HCT116 (cell line): ENCODE data around the gene ATRIP. TPM values are rescaled to one million over a fixed set of nuclear protein-coding genes. Genes with fewer than 3 reads are reported as not detected.

ENCODE experiments used
- ATAC-seq: fragments of 200-7000 bp; cut with Tn5 transposase; 2 replicates; pipeline ENCODE4 v1.9.1; 2020; ENCODE audit warnings: mild to moderate bottlenecking, moderate library complexity
- BruUV-seq: library from RNA; stranded (reverse); fragments of 400-500 nt; replicated peaks from 2 replicates; lab custom pipeline; 2021; lab: Mats Ljungman, UMichigan
- CTCF ChIA-PET: fragments of 300-600 bp; sonication (Branson Sonifier 250); formaldehyde crosslinking; loops from one replicate; lab custom pipeline; 2021; ENCODE audit warnings: antibody characterized with exemption; lab: Charles Lee
- POLR2A ChIA-PET: fragments of 300-600, 350-600 bp; sonication (Branson Sonifier 250); formaldehyde crosslinking; loops from one replicate; lab custom pipeline; 2021; ENCODE audit warnings: antibody characterized with exemption; lab: Charles Lee
- RAD21 ChIA-PET, 2 experiments: fragments of 300-600 bp; sonication (Branson Sonifier 250); formaldehyde crosslinking; loops; one replicate each; lab custom pipeline; 2023; ENCODE audit warnings: low total read pairs in 2 of 2; ENCODE audit not compliant: uncharacterized antibody in 2 of 2, unreplicated experiment in 2 of 2, low non-redundant PET in 1 of 2; lab: Charles Lee
- DNase-seq: peaks from one replicate; pipeline ENCODE4 v3.0.0-alpha.2; 2010; ENCODE audit warnings: low read depth, low spot score
- H2AFZ ChIP-seq: fragments of 200-600 bp; shearing (Covaris generic), sonication (generic); 2 replicates; pipeline ENCODE4 v1.6.1; 2017; ENCODE audit warnings: low read depth, mixed run types, mixed read lengths, antibody characterized with exemption, low read length; ENCODE audit not compliant: poor library complexity, severe bottlenecking
- H3K27ac ChIP-seq: 2 replicates; pipeline ENCODE4 v1.5.1; 2012; ENCODE audit warnings: low read depth, low read length
- H3K27me3 ChIP-seq: fragments of 200-600 bp; sonication (generic); 2 replicates; pipeline ENCODE4 v1.6.1; 2016; ENCODE audit warnings: mixed run types, low read length, mixed read lengths; ENCODE audit not compliant: insufficient read depth
- H3K36me3 ChIP-seq, 2 experiments: fragments of 200-500 bp in 1 of 2; fragments of 200-600 bp in 1 of 2; sonication (Bioruptor generic) in 1 of 2; sonication (generic) in 1 of 2; 2 replicates each; pipeline versions ENCODE4 v1.5.1 to v1.6.1; 2014 to 2016; ENCODE audit warnings: low read length in 2 of 2, inconsistent platforms in 1 of 2, mixed read lengths in 1 of 2, mixed run types in 1 of 2; ENCODE audit not compliant: insufficient read depth in 2 of 2, control insufficient read depth in 1 of 2
- H3K4me1 ChIP-seq, 2 experiments: fragments of 200-600 bp in 1 of 2; sonication (generic) in 1 of 2; 2 replicates each; pipeline versions ENCODE4 v1.5.1 to v1.6.1; 2012 to 2017; ENCODE audit warnings: low read length in 2 of 2, inconsistent platforms in 1 of 2, mild to moderate bottlenecking in 1 of 2, mixed read lengths in 1 of 2, mixed run types in 1 of 2, moderate library complexity in 1 of 2; ENCODE audit not compliant: insufficient read depth in 2 of 2, control insufficient read depth in 1 of 2
- H3K4me2 ChIP-seq: fragments of 200-600 bp; sonication (generic); 2 replicates; pipeline ENCODE4 v1.6.1; 2017; ENCODE audit warnings: mixed run types, low read length, mixed read lengths
- H3K4me3 ChIP-seq, 2 experiments: fragments of 200-600 bp in 1 of 2; sonication (generic) in 1 of 2; replicated peaks in 1 of 2; 2 replicates each; pipeline ENCODE4 v1.5.1; 2011 to 2016; ENCODE audit warnings: low read length in 2 of 2, control low read depth in 1 of 2, low read depth in 1 of 2, mild to moderate bottlenecking in 1 of 2, mixed read lengths in 1 of 2, mixed run types in 1 of 2
- H3K79me2 ChIP-seq: fragments of 200-600 bp; sonication (generic); 2 replicates; pipeline ENCODE4 v1.6.1; 2017; ENCODE audit warnings: mild to moderate bottlenecking, mixed run types, low read length, moderate library complexity, mixed read lengths; ENCODE audit not compliant: insufficient read depth
- H3K9ac ChIP-seq: fragments of 200-600 bp; sonication (generic); 2 replicates; pipeline ENCODE4 v1.6.1; 2016; ENCODE audit warnings: low read length, mixed read lengths
- H3K9me2 ChIP-seq: fragments of 200-600 bp; sonication (generic), shearing (Covaris generic); 2 replicates; pipeline ENCODE4 v1.6.1; 2017; ENCODE audit warnings: mixed run types, mild to moderate bottlenecking, moderate library complexity; ENCODE audit not compliant: insufficient read depth
- H3K9me3 ChIP-seq, 2 experiments: fragments of 200-500 bp in 1 of 2; fragments of 200-600 bp in 1 of 2; sonication (Bioruptor generic) in 1 of 2; sonication (generic) in 1 of 2; 2 replicates each; pipeline ENCODE4 v1.6.1; 2014 to 2017; ENCODE audit warnings: low read length in 2 of 2, mixed read lengths in 2 of 2, inconsistent platforms in 1 of 2, low read depth in 1 of 2, mild to moderate bottlenecking in 1 of 2, mixed run types in 1 of 2, moderate library complexity in 1 of 2; ENCODE audit not compliant: control insufficient read depth in 1 of 2, insufficient read depth in 1 of 2
- H4K20me1 ChIP-seq: fragments of 200-600 bp; sonication (generic), shearing (Covaris generic); 2 replicates; pipeline ENCODE4 v1.6.1; 2017; ENCODE audit warnings: mixed run types, mild to moderate bottlenecking, moderate library complexity; ENCODE audit not compliant: insufficient read depth
- ATF3 ChIP-seq: IDR thresholded peaks from 2 replicates; pipeline ENCODE4 v1.6.1; 2012
- CBX3 ChIP-seq: IDR thresholded peaks from 2 replicates; pipeline ENCODE4 v1.6.1; 2012; ENCODE audit warnings: low read depth
- ELF1 ChIP-seq: IDR thresholded peaks from 2 replicates; pipeline ENCODE4 v1.6.1; 2012; ENCODE audit warnings: low read depth, borderline replicate concordance
- SP1 ChIP-seq: IDR thresholded peaks from 2 replicates; pipeline ENCODE4 v1.6.1; 2012; ENCODE audit warnings: low read depth
- SRF ChIP-seq: IDR thresholded peaks from 2 replicates; pipeline ENCODE4 v1.6.1; 2012; ENCODE audit warnings: low read depth
- TCF7L2 ChIP-seq: IDR thresholded peaks from 2 replicates; pipeline ENCODE4 v1.7.0; 2011; ENCODE audit warnings: borderline replicate concordance, inconsistent platforms; ENCODE audit not compliant: insufficient read depth, insufficient read length; ENCODE audit errors: extremely low read depth
- YY1 ChIP-seq: IDR thresholded peaks from 2 replicates; pipeline ENCODE4 v1.6.1; 2011; ENCODE audit warnings: low read length, low read depth, moderate library complexity, mild to moderate bottlenecking; ENCODE audit not compliant: insufficient replicate concordance; ENCODE audit errors: extremely low read depth
- intact Hi-C: fragments of 100-400 bp; cut with micrococcal nuclease; formaldehyde crosslinking; loops from 2 replicates; pipeline ENCODE4 v1.10.0; 2022
- total RNA-seq: library from RNA; stranded (reverse); gene quantifications from one replicate; pipeline ENCODE4 v1.2.1, GENCODE V29; 2021; ENCODE audit not compliant: unreplicated experiment
- TF ChIP-seq, protein P1 (sequence below): IDR thresholded peaks from 2 replicates; pipeline ENCODE4 v1.6.1; 2012; ENCODE audit warnings: low read depth

ATRIP gene
- total RNA-seq, 1 experiment from 2014 or later = 15.6 TPM

DNA sequence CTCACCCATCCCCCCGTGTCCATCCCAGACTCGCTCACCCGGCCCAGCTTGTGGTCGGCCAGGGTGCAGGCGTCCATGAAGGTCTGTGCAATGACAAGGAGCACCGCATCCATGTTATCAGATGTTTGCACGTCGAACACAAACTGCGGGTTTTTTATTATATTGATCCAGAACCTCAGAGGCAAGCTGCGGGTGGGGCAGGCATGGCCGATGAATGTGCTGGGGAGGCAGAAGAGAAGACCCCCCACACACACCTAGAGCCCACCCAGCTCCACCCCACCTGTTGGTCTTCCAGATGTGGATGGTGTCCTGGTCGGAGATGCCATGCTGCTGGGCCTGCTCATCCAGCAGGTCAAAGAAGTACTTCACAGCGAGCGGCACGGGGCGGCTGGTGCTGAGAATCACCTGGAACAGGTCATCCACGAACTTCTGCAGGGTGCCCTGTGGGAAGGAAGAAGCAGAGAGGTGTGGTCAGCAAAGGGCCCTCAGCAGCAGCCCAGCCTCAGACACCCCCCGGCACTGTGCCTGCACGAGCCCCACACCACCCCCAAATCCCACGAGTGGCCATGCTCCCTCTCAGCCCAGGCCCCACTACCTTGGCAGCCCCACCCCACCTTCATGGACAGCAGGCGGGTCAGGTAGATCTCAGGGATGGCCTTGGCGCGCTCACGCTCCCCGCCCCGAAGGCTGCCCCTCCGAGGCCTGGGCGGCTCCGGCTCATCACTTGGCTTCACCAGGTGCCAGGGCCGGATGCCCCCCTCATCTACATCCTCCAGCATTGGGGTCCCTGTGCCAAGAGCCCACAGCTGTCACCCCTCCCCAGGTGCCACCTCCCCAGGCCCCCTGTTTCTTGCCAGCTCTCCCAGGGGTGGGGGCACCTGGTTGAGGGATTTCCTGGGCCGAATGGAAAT lies 37.0 kb upstream of the ATRIP start:
- Histone ChIP-seq H3K79me2 (no peaks in the 10 kb centered on the region), H2AFZ (no peak overlapping the region), H3K36me3 (peaks cover 2 to 3% of the 10 kb centered on the region in 2 experiments; a peak in 2 of 4 replicates), H3K4me2 (no peak overlapping the region), H3K4me1 (peaks cover 0 to 7% of the 10 kb centered on the region in 2 experiments; a peak in 1 of 4 replicates), H3K4me3 (no peak overlapping the region), H3K9me2 (no peaks in the 10 kb centered on the region), H3K27me3 (no peaks in the 10 kb centered on the region), H3K27ac (no peak overlapping the region), H4K20me1 (no peaks in the 10 kb centered on the region), H3K9me3 (no peaks in the 10 kb centered on the region), H3K9ac (no peak overlapping the region)
- no peak for ATAC-seq
- ChIA-PET POLR2A (no interaction called here), CTCF (interaction anchor here (2.6 kb wide), 1 partner anchor 26 kb away, joined by 17 read pairs; no protein-coding TSS in a partner anchor), RAD21 (interaction anchor here in 1 of 2 experiments (0.7 kb wide), 1 partner anchor 27 kb away, joined by 3 read pairs; no protein-coding TSS in a partner anchor)
- DNase-seq = no peak
- BruUV-seq = no TSS peak
- no peak for TF ChIP-seq SP1
- TF ChIP-seq CBX3 = no peak
- TF ChIP-seq ELF1 = no peak
- no peak for TF ChIP-seq YY1
- TF ChIP-seq TCF7L2 = no peak
- no peak for TF ChIP-seq ATF3
- no peak for TF ChIP-seq SRF
- TF ChIP-seq, protein P1, sequence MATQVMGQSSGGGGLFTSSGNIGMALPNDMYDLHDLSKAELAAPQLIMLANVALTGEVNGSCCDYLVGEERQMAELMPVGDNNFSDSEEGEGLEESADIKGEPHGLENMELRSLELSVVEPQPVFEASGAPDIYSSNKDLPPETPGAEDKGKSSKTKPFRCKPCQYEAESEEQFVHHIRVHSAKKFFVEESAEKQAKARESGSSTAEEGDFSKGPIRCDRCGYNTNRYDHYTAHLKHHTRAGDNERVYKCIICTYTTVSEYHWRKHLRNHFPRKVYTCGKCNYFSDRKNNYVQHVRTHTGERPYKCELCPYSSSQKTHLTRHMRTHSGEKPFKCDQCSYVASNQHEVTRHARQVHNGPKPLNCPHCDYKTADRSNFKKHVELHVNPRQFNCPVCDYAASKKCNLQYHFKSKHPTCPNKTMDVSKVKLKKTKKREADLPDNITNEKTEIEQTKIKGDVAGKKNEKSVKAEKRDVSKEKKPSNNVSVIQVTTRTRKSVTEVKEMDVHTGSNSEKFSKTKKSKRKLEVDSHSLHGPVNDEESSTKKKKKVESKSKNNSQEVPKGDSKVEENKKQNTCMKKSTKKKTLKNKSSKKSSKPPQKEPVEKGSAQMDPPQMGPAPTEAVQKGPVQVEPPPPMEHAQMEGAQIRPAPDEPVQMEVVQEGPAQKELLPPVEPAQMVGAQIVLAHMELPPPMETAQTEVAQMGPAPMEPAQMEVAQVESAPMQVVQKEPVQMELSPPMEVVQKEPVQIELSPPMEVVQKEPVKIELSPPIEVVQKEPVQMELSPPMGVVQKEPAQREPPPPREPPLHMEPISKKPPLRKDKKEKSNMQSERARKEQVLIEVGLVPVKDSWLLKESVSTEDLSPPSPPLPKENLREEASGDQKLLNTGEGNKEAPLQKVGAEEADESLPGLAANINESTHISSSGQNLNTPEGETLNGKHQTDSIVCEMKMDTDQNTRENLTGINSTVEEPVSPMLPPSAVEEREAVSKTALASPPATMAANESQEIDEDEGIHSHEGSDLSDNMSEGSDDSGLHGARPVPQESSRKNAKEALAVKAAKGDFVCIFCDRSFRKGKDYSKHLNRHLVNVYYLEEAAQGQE = no peak
- intact Hi-C loops = no loop called here
